ENCODE data around the gene CDKAL1. TPM values are rescaled to one million over a fixed set of nuclear protein-coding genes. Genes with fewer than 3 reads are reported as not detected.
"Not testable (repeated sequence)": the region's sequence is repeated elsewhere in the genome, so short reads cannot be mapped to it uniquely, and the experiment has no call there.

CDKAL1 gene
- total RNA-seq, 1 donor from 2014 or later = 13.4 TPM

GRCh38 chr6:20541382-20541781, 7.1 kb downstream of the CDKAL1 start:
- DNase-seq (ENCODE audit: low read depth) (no peak), FAIRE-seq (no peak)
- H3K36me3 ChIP-seq (ENCODE audit: control insufficient read depth, insufficient read depth, low read length) = no peaks in the 10 kb centered on the region
- no peak for TF ChIP-seq CTCF (IDR thresholded peaks at IDR 0.05; ENCODE audit: insufficient read depth, low read length, severe bottlenecking)
- no peak overlapping the region for H3K4me3 ChIP-seq (ENCODE audit: low read depth, low read length)
- H3K27me3 ChIP-seq (ENCODE audit: control insufficient read depth, insufficient read depth, low read length) = no peaks in the 10 kb centered on the region

GRCh38 chr6:20542927-20543602, 8.8 kb downstream of the CDKAL1 start:
- TF ChIP-seq CTCF (IDR thresholded peaks at IDR 0.05; ENCODE audit: insufficient read depth, low read length, severe bottlenecking) = no peak
- DNase-seq (ENCODE audit: low read depth) = peak; percentile 100

GRCh38 chr6:20548264-20548663, 14.0 kb downstream of the CDKAL1 start:
- FAIRE-seq = no peak
- no peak for TF ChIP-seq CTCF (IDR thresholded peaks at IDR 0.05; ENCODE audit: insufficient read depth, low read length, severe bottlenecking)
- no peak overlapping the region for H3K4me3 ChIP-seq (ENCODE audit: low read depth, low read length)
- no peaks in the 10 kb centered on the region for H3K36me3 ChIP-seq (ENCODE audit: control insufficient read depth, insufficient read depth, low read length)
- H3K27me3 ChIP-seq (ENCODE audit: control insufficient read depth, insufficient read depth, low read length) = no peaks in the 10 kb centered on the region
- no peak for DNase-seq (ENCODE audit: low read depth)

More at GRCh38 chr6:20542927-20543602, 8.8 kb downstream of the CDKAL1 start:
- H3K4me3 ChIP-seq (ENCODE audit: low read depth, low read length) = no peak overlapping the region
- peak; percentile 97 for FAIRE-seq
- no peaks in the 10 kb centered on the region for H3K27me3 ChIP-seq (ENCODE audit: control insufficient read depth, insufficient read depth, low read length)
- H3K36me3 ChIP-seq (ENCODE audit: control insufficient read depth, insufficient read depth, low read length) = no peaks in the 10 kb centered on the region

- not testable (repeated sequence) for FAIRE-seq; DNase-seq (ENCODE audit: low read depth)
Measured at GRCh38 chr6:20549398-20549797, 15.1 kb downstream of the CDKAL1 start.

GRCh38 chr6:20554326-20554725, 20.1 kb downstream of the CDKAL1 start:
- DNase-seq (ENCODE audit: low read depth) = no peak
- H3K36me3 ChIP-seq (ENCODE audit: control insufficient read depth, insufficient read depth, low read length) = no peaks in the 10 kb centered on the region
- no peaks in the 10 kb centered on the region for H3K27me3 ChIP-seq (ENCODE audit: control insufficient read depth, insufficient read depth, low read length)
- TF ChIP-seq CTCF (IDR thresholded peaks at IDR 0.05; ENCODE audit: insufficient read depth, low read length, severe bottlenecking) = no peak
- no peak overlapping the region for H3K4me3 ChIP-seq (ENCODE audit: low read depth, low read length)
- no peak for FAIRE-seq

More at GRCh38 chr6:20549398-20549797, 15.1 kb downstream of the CDKAL1 start:
- not testable (repeated sequence) for H3K36me3 ChIP-seq (ENCODE audit: control insufficient read depth, insufficient read depth, low read length); H3K4me3 ChIP-seq (ENCODE audit: low read depth, low read length); H3K27me3 ChIP-seq (ENCODE audit: control insufficient read depth, insufficient read depth, low read length)

GRCh38 chr6:20554817-20555216, 20.6 kb downstream of the CDKAL1 start:
- no peak for FAIRE-seq
- H3K36me3 ChIP-seq (ENCODE audit: control insufficient read depth, insufficient read depth, low read length) = no peaks in the 10 kb centered on the region
- no peak for TF ChIP-seq CTCF (IDR thresholded peaks at IDR 0.05; ENCODE audit: insufficient read depth, low read length, severe bottlenecking)

More at GRCh38 chr6:20554817-20555216, 20.6 kb downstream of the CDKAL1 start:
- H3K27me3 ChIP-seq (ENCODE audit: control insufficient read depth, insufficient read depth, low read length) = no peaks in the 10 kb centered on the region
- no peak for DNase-seq (ENCODE audit: low read depth)
- no peak overlapping the region for H3K4me3 ChIP-seq (ENCODE audit: low read depth, low read length)
